Stimulated activated naive CD8-positive, alpha-beta T cell treated with anti-CD3 and anti-CD28 coated beads, Interleukin-15, Interleukin-2, amounts not matched to agents 100 U/mL and 50 U/mL, for 24 hours (primary cell): ENCODE data around the gene DUSP19.
"Not testable (repeated sequence)": the region's sequence is repeated elsewhere in the genome, so short reads cannot be mapped to it uniquely, and the experiment has no call there.

Experiments used
- ATAC-seq: fragments of 150-1000 bp; cut with Tn5 transposase; one replicate; pipeline ENCODE4 v1.10.0; 2021
- DNase-seq: peaks from one replicate; pipeline ENCODE4 v3.0.0; 2021

The DUSP19 gene

GRCh38 chr2:183078464-183079138, at the start of gene DUSP19:
TSS of gene DUSP19 (plus strand) at chr2:183078747. CDS start at chr2:183078934, 187 bp downstream.
- DNase-seq (peak; percentile 83), ATAC-seq (peak; percentile 88)

GRCh38 chr2:183029219-183029618, 49.3 kb upstream of the DUSP19 start:
- no peak for DNase-seq
- ATAC-seq: no peak

- ATAC-seq (no peak), DNase-seq (no peak)
These were observed 46.4 kb upstream of the DUSP19 start for GRCh38 chr2:183031911-183032794.

- ATAC-seq: no peak
These were observed 44.6 kb upstream of the DUSP19 start for GRCh38 chr2:183033951-183034350.

GRCh38 chr2:183034806-183035205, 43.7 kb upstream of the DUSP19 start:
- ATAC-seq (no peak), DNase-seq (no peak)

More at GRCh38 chr2:183033951-183034350, 44.6 kb upstream of the DUSP19 start:
- no peak for DNase-seq

- no peak for DNase-seq
These were observed 43.1 kb upstream of the DUSP19 start for GRCh38 chr2:183035298-183035953.

GRCh38 chr2:183035954-183036669, 42.4 kb upstream of the DUSP19 start:
- DNase-seq: no peak
- no peak for ATAC-seq

More at GRCh38 chr2:183035298-183035953, 43.1 kb upstream of the DUSP19 start:
- ATAC-seq: no peak

- ATAC-seq (no peak), DNase-seq (no peak)
These were observed 41.4 kb upstream of the DUSP19 start for GRCh38 chr2:183037074-183037552.

- ATAC-seq (peak; percentile 58), DNase-seq (no peak)
These were observed 40.8 kb upstream of the DUSP19 start for GRCh38 chr2:183037553-183038340.

- peak; percentile 93 for DNase-seq
These were observed 39.9 kb upstream of the DUSP19 start, which contains the start of gene NCKAP1 for GRCh38 chr2:183038341-183039300. TSS of gene NCKAP1 (minus strand) at chr2:183038457. CDS start at chr2:183038099, 358 bp downstream.

GRCh38 chr2:183040604-183041003, 37.9 kb upstream of the DUSP19 start:
- DNase-seq: no peak
- no peak for ATAC-seq

More at GRCh38 chr2:183038341-183039300, 39.9 kb upstream of the DUSP19 start, which contains the start of gene NCKAP1:
- ATAC-seq: peak; percentile 95

- not testable (repeated sequence) for DNase-seq, ATAC-seq
These were observed 35.0 kb upstream of the DUSP19 start for GRCh38 chr2:183043580-183043979.

GRCh38 chr2:183047486-183048125, 30.9 kb upstream of the DUSP19 start:
- DNase-seq, ATAC-seq: not testable (repeated sequence)

- no peak for DNase-seq
These were observed 29.1 kb upstream of the DUSP19 start for GRCh38 chr2:183049420-183049819.

GRCh38 chr2:183057333-183057985, 21.1 kb upstream of the DUSP19 start:
- no peak for DNase-seq
- ATAC-seq: no peak

More at GRCh38 chr2:183049420-183049819, 29.1 kb upstream of the DUSP19 start:
- no peak for ATAC-seq

- DNase-seq: no peak
These were observed 19.0 kb upstream of the DUSP19 start for GRCh38 chr2:183059561-183059960.

GRCh38 chr2:183060571-183061231, 17.8 kb upstream of the DUSP19 start:
- ATAC-seq: no peak
- no peak for DNase-seq

More at GRCh38 chr2:183059561-183059960, 19.0 kb upstream of the DUSP19 start:
- ATAC-seq: no peak

- no peak for DNase-seq
- ATAC-seq: no peak
These were observed 15.5 kb upstream of the DUSP19 start for GRCh38 chr2:183063083-183063482.
